ENCODE data around the gene SLC25A21.

The SLC25A21 gene

GRCh38 chr14:36662543-36663403, 509.6 kb downstream of the SLC25A21 start:
- no peak for DNase-seq (ENCODE audit: low read depth in 2 of 2)

GRCh38 chr14:36662258-36662542, 510.2 kb downstream of the SLC25A21 start:
- DNase-seq (ENCODE audit: low read depth in 2 of 2) = no peak

GRCh38 chr14:36661506-36662257, 510.7 kb downstream of the SLC25A21 start, which contains the start of gene PAX9:
PAX9 (plus strand) TSS chr14:36661860; CDS start chr14:36662090, 230 bp downstream.
- no peak for DNase-seq (ENCODE audit: low read depth in 2 of 2)

GRCh38 chr14:36660736-36661505, 511.5 kb downstream of the SLC25A21 start:
- no peak for DNase-seq (ENCODE audit: low read depth in 2 of 2)

GRCh38 chr14:36659822-36660735, 512.3 kb downstream of the SLC25A21 start:
- DNase-seq (ENCODE audit: low read depth in 2 of 2) = no peak

GRCh38 chr14:36659010-36659821, 513.2 kb downstream of the SLC25A21 start:
- no peak for DNase-seq (ENCODE audit: low read depth in 2 of 2)

GRCh38 chr14:36658123-36659009, 514.0 kb downstream of the SLC25A21 start:
- no peak for DNase-seq (ENCODE audit: low read depth in 2 of 2)

GRCh38 chr14:36657399-36658122, 514.8 kb downstream of the SLC25A21 start:
- DNase-seq (ENCODE audit: low read depth in 2 of 2) = no peak

GRCh38 chr14:36656687-36657398, 515.6 kb downstream of the SLC25A21 start:
- DNase-seq (ENCODE audit: low read depth in 2 of 2) = no peak

GRCh38 chr14:36655963-36656686, 516.3 kb downstream of the SLC25A21 start:
- no peak for DNase-seq (ENCODE audit: low read depth in 2 of 2)

- no peak for DNase-seq (ENCODE audit: low read depth in 2 of 2)
Observed at GRCh38 chr14:36655571-36655962, 516.8 kb downstream of the SLC25A21 start.

- DNase-seq (ENCODE audit: low read depth in 2 of 2) = no peak
Observed at GRCh38 chr14:36654794-36655381, 517.5 kb downstream of the SLC25A21 start.

- DNase-seq (ENCODE audit: low read depth in 2 of 2) = no peak
Observed at GRCh38 chr14:36653962-36654793, 518.2 kb downstream of the SLC25A21 start.

- no peak for DNase-seq (ENCODE audit: low read depth in 2 of 2)
Observed at GRCh38 chr14:36653413-36653812, 519.0 kb downstream of the SLC25A21 start.

- no peak for DNase-seq (ENCODE audit: low read depth in 2 of 2)
Observed at GRCh38 chr14:36652542-36653201, 519.7 kb downstream of the SLC25A21 start.
